Keratinocyte (primary cell): Measurements from ENCODE around the gene FSIP1. TPM values are rescaled to one million over a fixed set of nuclear protein-coding genes. Genes with fewer than 3 reads are reported as not detected.

ENCODE experiments used
- DNase-seq: peaks from one replicate; pipeline ENCODE4 v3.0.0-alpha.2; 2011; ENCODE audit warnings: low read depth, missing footprints, low spot score
- FAIRE-seq: peaks from 2 replicates; lab custom pipeline; 2011; peaks lifted over from hg19 to GRCh38; lab: Jason Lieb, UNC
- H2AFZ ChIP-seq: 2 replicates; pipeline ENCODE4 v1.6.0; 2012; ENCODE audit warnings: low read length, control low read depth, inconsistent platforms; ENCODE audit not compliant: control insufficient read depth
- H3K27ac ChIP-seq: 2 replicates; pipeline ENCODE4 v1.5.1; 2011; ENCODE audit warnings: low read length; ENCODE audit not compliant: control insufficient read depth, insufficient read depth
- H3K27me3 ChIP-seq: 3 replicates; pipeline ENCODE4 v1.6.0; 2011; ENCODE audit warnings: low read length; ENCODE audit not compliant: control insufficient read depth, insufficient read depth; ENCODE audit errors: extremely low read depth
- H3K36me3 ChIP-seq, 2 experiments: 2 replicates in 1 of 2; 3 replicates in 1 of 2; pipeline ENCODE4 v1.5.1; 2011; ENCODE audit warnings: low read length in 2 of 2, mild to moderate bottlenecking in 1 of 2; ENCODE audit not compliant: control insufficient read depth in 2 of 2, insufficient read depth in 2 of 2; ENCODE audit errors: extremely low read depth in 1 of 2
- H3K4me1 ChIP-seq: 3 replicates; pipeline ENCODE4 v1.5.1; 2011; ENCODE audit warnings: low read length; ENCODE audit not compliant: control insufficient read depth, insufficient read depth; ENCODE audit errors: extremely low read depth
- H3K4me2 ChIP-seq: 3 replicates; pipeline ENCODE4 v1.6.0; 2011; ENCODE audit warnings: low read depth, low read length; ENCODE audit not compliant: control insufficient read depth, insufficient read depth; ENCODE audit errors: extremely low read depth
- H3K4me3 ChIP-seq, 3 experiments: fragments of 200-600 bp in 1 of 3; sonication (generic) in 1 of 3; 2 replicates in 2 of 3; 3 replicates in 1 of 3; pipeline ENCODE4 v1.5.1; 2011 to 2016; ENCODE audit warnings: low read length in 3 of 3, mild to moderate bottlenecking in 3 of 3, control low read depth in 2 of 3, inconsistent platforms in 1 of 3, low read depth in 1 of 3, mixed read lengths in 1 of 3, mixed run types in 1 of 3, moderate library complexity in 1 of 3; ENCODE audit not compliant: control insufficient read depth in 2 of 3, insufficient read depth in 2 of 3; ENCODE audit errors: extremely low read depth in 1 of 3
- H3K79me2 ChIP-seq: 2 replicates; pipeline ENCODE4 v1.6.0; 2012; ENCODE audit warnings: low read length; ENCODE audit not compliant: control insufficient read depth, insufficient read depth
- H3K9ac ChIP-seq: 3 replicates; pipeline ENCODE4 v1.6.0; 2011; ENCODE audit warnings: low read length; ENCODE audit not compliant: control insufficient read depth, insufficient read depth; ENCODE audit errors: extremely low read depth
- H3K9me1 ChIP-seq: 3 replicates; pipeline ENCODE4 v1.6.0; 2011; ENCODE audit warnings: low read length; ENCODE audit not compliant: control insufficient read depth, insufficient read depth; ENCODE audit errors: extremely low read depth
- H3K9me3 ChIP-seq: 2 replicates; pipeline ENCODE4 v1.5.1; 2012; ENCODE audit warnings: low read depth, low read length; ENCODE audit not compliant: control insufficient read depth
- H4K20me1 ChIP-seq: 3 replicates; pipeline ENCODE4 v1.6.0; 2011; ENCODE audit warnings: low read length; ENCODE audit not compliant: control insufficient read depth, insufficient read depth; ENCODE audit errors: extremely low read depth
- EZH2 ChIP-seq: IDR thresholded peaks from one replicate; pipeline ENCODE4 v1.6.1; 2012; ENCODE audit warnings: inconsistent platforms, mild to moderate bottlenecking, low read length, moderate library complexity
- dilution Hi-C: fragments of 300-500 bp; cut with MboI; formaldehyde crosslinking; loops from one replicate; pipeline ENCODE4 v1.7.0; 2020; ENCODE audit warnings: low sequenced_read_pairs; ENCODE audit not compliant: extremely low pct_ligation_motif_present
- polyA plus RNA-seq, 5 experiments: library from polyadenylated mRNA; depleted of rRNA in 3 of 5; stranded (reverse) in 3 of 5; stranded (forward) in 1 of 5; unstranded in 1 of 5; fragments of >200 nt; gene quantifications; 1 replicate in 1 of 5; 2 replicates in 3 of 5; 3 replicates in 1 of 5; pipeline versions ENCODE4 v1.2.1 to v1.2.3, GENCODE V29; 2011 to 2012; ENCODE audit warnings: missing spikeins in 2 of 5, low read depth in 1 of 5, low replicate concordance in 1 of 5
- TF ChIP-seq, protein P1 (sequence below), 3 experiments: IDR thresholded peaks in 1 of 3; conservative IDR thresholded peaks in 1 of 3; optimal IDR thresholded peaks in 1 of 3; 2 replicates in 2 of 3; 3 replicates in 1 of 3; pipeline versions ENCODE3 to v1.5.1; 2011; ENCODE audit warnings: low read length in 3 of 3, mild to moderate bottlenecking in 3 of 3, moderate library complexity in 2 of 3, control low read depth in 1 of 3, inconsistent platforms in 1 of 3; ENCODE audit not compliant: insufficient read depth in 2 of 3; ENCODE audit errors: extremely low read depth in 1 of 3

The FSIP1 gene
- polyA plus RNA-seq, 1 donor (not counting 4 experiments of a cell fraction or from before 2014, with no cell fraction given): 1.5 TPM

GRCh38 chr15:39625856-39626255 is 156.8 kb downstream of the FSIP1 start:
- no peaks in the 10 kb centered on the region for H3K27me3 ChIP-seq
- H3K36me3 ChIP-seq: no peaks in the 10 kb centered on the region
- dilution Hi-C loops: loop anchor here (25.0 kb wide), 1 partner anchor 136 kb away; no protein-coding TSS in a partner anchor
- FAIRE-seq (peak; percentile 52), DNase-seq (no peak)
- no peak overlapping the region for H3K4me3 ChIP-seq
- TF ChIP-seq, protein P1, sequence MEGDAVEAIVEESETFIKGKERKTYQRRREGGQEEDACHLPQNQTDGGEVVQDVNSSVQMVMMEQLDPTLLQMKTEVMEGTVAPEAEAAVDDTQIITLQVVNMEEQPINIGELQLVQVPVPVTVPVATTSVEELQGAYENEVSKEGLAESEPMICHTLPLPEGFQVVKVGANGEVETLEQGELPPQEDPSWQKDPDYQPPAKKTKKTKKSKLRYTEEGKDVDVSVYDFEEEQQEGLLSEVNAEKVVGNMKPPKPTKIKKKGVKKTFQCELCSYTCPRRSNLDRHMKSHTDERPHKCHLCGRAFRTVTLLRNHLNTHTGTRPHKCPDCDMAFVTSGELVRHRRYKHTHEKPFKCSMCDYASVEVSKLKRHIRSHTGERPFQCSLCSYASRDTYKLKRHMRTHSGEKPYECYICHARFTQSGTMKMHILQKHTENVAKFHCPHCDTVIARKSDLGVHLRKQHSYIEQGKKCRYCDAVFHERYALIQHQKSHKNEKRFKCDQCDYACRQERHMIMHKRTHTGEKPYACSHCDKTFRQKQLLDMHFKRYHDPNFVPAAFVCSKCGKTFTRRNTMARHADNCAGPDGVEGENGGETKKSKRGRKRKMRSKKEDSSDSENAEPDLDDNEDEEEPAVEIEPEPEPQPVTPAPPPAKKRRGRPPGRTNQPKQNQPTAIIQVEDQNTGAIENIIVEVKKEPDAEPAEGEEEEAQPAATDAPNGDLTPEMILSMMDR (optimal IDR thresholded peaks at IDR 0.05 in 1 of 3, IDR thresholded peaks at IDR 0.05 in 1 of 3, conservative IDR thresholded peaks at IDR 0.05 in 1 of 3; ENCODE audit: extremely low read depth in 1 of 3, insufficient read depth in 2 of 3, low read length in 3 of 3): no peak
- TF ChIP-seq EZH2: no peak
- H3K4me1 ChIP-seq: peaks cover 46% of the 10 kb centered on the region
- H2AFZ ChIP-seq: no peak overlapping the region
- H3K9me1 ChIP-seq: no peaks in the 10 kb centered on the region
- H3K4me2 ChIP-seq: peak overlapping the region; percentile 9
- no peaks in the 10 kb centered on the region for H3K79me2 ChIP-seq
- no peak overlapping the region for H3K9ac ChIP-seq
- H3K27ac ChIP-seq: peak overlapping the region; percentile 51
- no peaks in the 10 kb centered on the region for H4K20me1 ChIP-seq
- H3K9me3 ChIP-seq: peaks cover 2% of the 10 kb centered on the region

GRCh38 chr15:39625451-39625850 is 157.2 kb downstream of the FSIP1 start:
- dilution Hi-C loops: loop anchor here (25.0 kb wide), 1 partner anchor 137 kb away; no protein-coding TSS in a partner anchor
- peaks cover 42% of the 10 kb centered on the region for H3K4me1 ChIP-seq

More at GRCh38 chr15:39625451-39625850, 157.2 kb downstream of the FSIP1 start:
- H3K4me2 ChIP-seq: no peak overlapping the region
- H4K20me1 ChIP-seq: no peaks in the 10 kb centered on the region
- no peaks in the 10 kb centered on the region for H3K27me3 ChIP-seq
- peak overlapping the region; percentile 47 for H3K27ac ChIP-seq
- TF ChIP-seq EZH2: no peak
- TF ChIP-seq, protein P1 (optimal IDR thresholded peaks at IDR 0.05 in 1 of 3, IDR thresholded peaks at IDR 0.05 in 1 of 3, conservative IDR thresholded peaks at IDR 0.05 in 1 of 3; ENCODE audit: extremely low read depth in 1 of 3, insufficient read depth in 2 of 3, low read length in 3 of 3): no peak
- H3K4me3 ChIP-seq: no peak overlapping the region
- FAIRE-seq: no peak
- H3K9ac ChIP-seq: no peak overlapping the region
- H3K36me3 ChIP-seq: no peaks in the 10 kb centered on the region
- no peaks in the 10 kb centered on the region for H3K79me2 ChIP-seq
- no peak overlapping the region for H2AFZ ChIP-seq
- H3K9me3 ChIP-seq: peaks cover 2% of the 10 kb centered on the region
- DNase-seq: no peak
- no peaks in the 10 kb centered on the region for H3K9me1 ChIP-seq
